Progenitor cell of endocrine pancreas (in vitro differentiated cells): ENCODE results near the gene NCAPG2. TPM values are rescaled to one million over a fixed set of nuclear protein-coding genes. Genes with fewer than 3 reads are reported as not detected.

ENCODE experiments used
- DNase-seq: peaks from one replicate; pipeline ENCODE4 v3.0.0; 2021; ENCODE audit warnings: low spot score; ENCODE audit not compliant: unreplicated experiment
- H3K27ac Mint-ChIP-seq: 2 replicates; pipeline ENCODE4 v1.8.0; 2021; ENCODE audit warnings: mild to moderate bottlenecking, moderate library complexity, mixed read lengths
- H3K27me3 Mint-ChIP-seq: 2 replicates; pipeline ENCODE4 v1.8.0; 2021; ENCODE audit warnings: mixed read lengths
- H3K36me3 Mint-ChIP-seq: 2 replicates; pipeline ENCODE4 v1.8.0; 2022; ENCODE audit warnings: mixed read lengths; ENCODE audit not compliant: insufficient read depth
- H3K4me1 Mint-ChIP-seq: 2 replicates; pipeline ENCODE4 v1.8.0; 2021; ENCODE audit warnings: low read depth, mixed read lengths
- H3K4me3 Mint-ChIP-seq: 2 replicates; pipeline ENCODE4 v1.8.0; 2021; ENCODE audit warnings: low read depth, mild to moderate bottlenecking, moderate library complexity, mixed read lengths
- H3K9me3 Mint-ChIP-seq: 2 replicates; pipeline ENCODE4 v1.8.0; 2021; ENCODE audit warnings: low read depth, mixed read lengths
- CTCF ChIP-seq: fragments of 200-600 bp; sonication (generic); IDR thresholded peaks from one replicate; pipeline ENCODE4 v1.5.0; 2021; ENCODE audit warnings: antibody characterized with exemption, mild to moderate bottlenecking; ENCODE audit not compliant: unreplicated experiment
- total RNA-seq: library from RNA; stranded (reverse); gene quantifications from 2 replicates; pipeline ENCODE4 v1.2.1, GENCODE V29; 2021

The NCAPG2 gene
- total RNA-seq, 1 donor from 2014 or later = 28.3 TPM

GRCh38 chr7:158694650-158695049 lies 10.0 kb downstream of the NCAPG2 start:
- H3K36me3 Mint-ChIP-seq = peaks cover 9% of the 10 kb centered on the region
- no peak for DNase-seq
- H3K27me3 Mint-ChIP-seq = no peaks in the 10 kb centered on the region
- H3K27ac Mint-ChIP-seq = no peak overlapping the region
- TF ChIP-seq CTCF = no peak
- no peaks in the 10 kb centered on the region for H3K4me1 Mint-ChIP-seq
- no peak overlapping the region for H3K4me3 Mint-ChIP-seq
- H3K9me3 Mint-ChIP-seq = no peaks in the 10 kb centered on the region

- DNase-seq = no peak
- H3K4me1 Mint-ChIP-seq = no peaks in the 10 kb centered on the region
- TF ChIP-seq CTCF = no peak
- H3K4me3 Mint-ChIP-seq = no peak overlapping the region
- no peaks in the 10 kb centered on the region for H3K27me3 Mint-ChIP-seq
- peaks cover 7% of the 10 kb centered on the region for H3K36me3 Mint-ChIP-seq
- H3K27ac Mint-ChIP-seq = no peak overlapping the region
- H3K9me3 Mint-ChIP-seq = no peaks in the 10 kb centered on the region
Observed at GRCh38 chr7:158689488-158689887, 15.1 kb downstream of the NCAPG2 start.

GRCh38 chr7:158687406-158687805 lies 17.2 kb downstream of the NCAPG2 start:
- no peaks in the 10 kb centered on the region for H3K27me3 Mint-ChIP-seq
- H3K4me1 Mint-ChIP-seq = no peaks in the 10 kb centered on the region
- H3K9me3 Mint-ChIP-seq = no peaks in the 10 kb centered on the region
- no peak overlapping the region for H3K4me3 Mint-ChIP-seq
- TF ChIP-seq CTCF = no peak
- no peak overlapping the region for H3K27ac Mint-ChIP-seq
- H3K36me3 Mint-ChIP-seq = peaks cover 4% of the 10 kb centered on the region
- DNase-seq = no peak

GRCh38 chr7:158685693-158686092 lies 18.9 kb downstream of the NCAPG2 start:
- no peak for DNase-seq
- Mint-ChIP-seq H3K4me3 (no peak overlapping the region), H3K4me1 (no peaks in the 10 kb centered on the region), H3K27ac (no peak overlapping the region), H3K36me3 (peaks cover 4% of the 10 kb centered on the region), H3K27me3 (no peaks in the 10 kb centered on the region), H3K9me3 (no peaks in the 10 kb centered on the region)
- TF ChIP-seq CTCF = no peak

- H3K4me3 Mint-ChIP-seq = no peak overlapping the region
- DNase-seq = no peak
- peaks cover 5% of the 10 kb centered on the region for H3K36me3 Mint-ChIP-seq
- no peaks in the 10 kb centered on the region for H3K4me1 Mint-ChIP-seq
- TF ChIP-seq CTCF = no peak
- H3K27ac Mint-ChIP-seq = no peak overlapping the region
- no peaks in the 10 kb centered on the region for H3K9me3 Mint-ChIP-seq
- no peaks in the 10 kb centered on the region for H3K27me3 Mint-ChIP-seq
Observed at GRCh38 chr7:158684329-158684728, 20.3 kb downstream of the NCAPG2 start.
